HG02938 (cell line): ENCODE measurements around the gene TDRD1.
A peak's percentile ranks its signal among the peaks of the same experiment; 100 is the strongest.
"Not testable (repeated sequence)": the region's sequence is repeated elsewhere in the genome, so short reads cannot be mapped to it uniquely, and the experiment has no call there.

Experiments
- ATAC-seq: cut with Tn5 transposase; IDR thresholded peaks from one replicate; pipeline ENCODE4 v1.9.1; 2021; ENCODE audit warnings: mild to moderate bottlenecking, moderate library complexity; ENCODE audit not compliant: unreplicated experiment

Gene TDRD1, protein sequence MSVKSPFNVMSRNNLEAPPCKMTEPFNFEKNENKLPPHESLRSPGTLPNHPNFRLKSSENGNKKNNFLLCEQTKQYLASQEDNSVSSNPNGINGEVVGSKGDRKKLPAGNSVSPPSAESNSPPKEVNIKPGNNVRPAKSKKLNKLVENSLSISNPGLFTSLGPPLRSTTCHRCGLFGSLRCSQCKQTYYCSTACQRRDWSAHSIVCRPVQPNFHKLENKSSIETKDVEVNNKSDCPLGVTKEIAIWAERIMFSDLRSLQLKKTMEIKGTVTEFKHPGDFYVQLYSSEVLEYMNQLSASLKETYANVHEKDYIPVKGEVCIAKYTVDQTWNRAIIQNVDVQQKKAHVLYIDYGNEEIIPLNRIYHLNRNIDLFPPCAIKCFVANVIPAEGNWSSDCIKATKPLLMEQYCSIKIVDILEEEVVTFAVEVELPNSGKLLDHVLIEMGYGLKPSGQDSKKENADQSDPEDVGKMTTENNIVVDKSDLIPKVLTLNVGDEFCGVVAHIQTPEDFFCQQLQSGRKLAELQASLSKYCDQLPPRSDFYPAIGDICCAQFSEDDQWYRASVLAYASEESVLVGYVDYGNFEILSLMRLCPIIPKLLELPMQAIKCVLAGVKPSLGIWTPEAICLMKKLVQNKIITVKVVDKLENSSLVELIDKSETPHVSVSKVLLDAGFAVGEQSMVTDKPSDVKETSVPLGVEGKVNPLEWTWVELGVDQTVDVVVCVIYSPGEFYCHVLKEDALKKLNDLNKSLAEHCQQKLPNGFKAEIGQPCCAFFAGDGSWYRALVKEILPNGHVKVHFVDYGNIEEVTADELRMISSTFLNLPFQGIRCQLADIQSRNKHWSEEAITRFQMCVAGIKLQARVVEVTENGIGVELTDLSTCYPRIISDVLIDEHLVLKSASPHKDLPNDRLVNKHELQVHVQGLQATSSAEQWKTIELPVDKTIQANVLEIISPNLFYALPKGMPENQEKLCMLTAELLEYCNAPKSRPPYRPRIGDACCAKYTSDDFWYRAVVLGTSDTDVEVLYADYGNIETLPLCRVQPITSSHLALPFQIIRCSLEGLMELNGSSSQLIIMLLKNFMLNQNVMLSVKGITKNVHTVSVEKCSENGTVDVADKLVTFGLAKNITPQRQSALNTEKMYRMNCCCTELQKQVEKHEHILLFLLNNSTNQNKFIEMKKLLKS

DNA sequence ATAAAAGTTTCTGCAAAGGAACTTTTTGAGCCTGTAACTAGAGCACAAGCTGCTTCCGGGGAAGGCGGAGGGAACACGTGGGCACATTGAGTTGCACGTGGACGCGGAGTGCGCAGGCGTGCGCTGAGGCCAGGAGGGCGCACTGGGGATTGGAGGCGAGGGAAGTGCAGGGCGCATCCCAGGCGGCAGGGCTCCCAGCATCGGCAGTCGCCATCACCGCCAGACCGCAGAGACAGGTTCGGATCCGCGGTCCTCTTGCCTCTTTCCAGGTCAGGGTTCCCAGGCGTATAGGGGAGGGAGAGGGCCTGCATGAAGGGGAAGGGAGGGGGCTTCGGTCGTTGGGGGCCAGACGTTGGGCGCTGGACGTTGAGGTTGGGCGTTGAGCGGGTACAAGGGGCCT lies at the start of gene TDRD1:
Gene TDRD1, plus strand, starts transcription at position 206 of the 400 bp plus-strand sequence. CDS start 8,479 bp downstream, outside the sequence.
- ATAC-seq: no peak

DNA sequence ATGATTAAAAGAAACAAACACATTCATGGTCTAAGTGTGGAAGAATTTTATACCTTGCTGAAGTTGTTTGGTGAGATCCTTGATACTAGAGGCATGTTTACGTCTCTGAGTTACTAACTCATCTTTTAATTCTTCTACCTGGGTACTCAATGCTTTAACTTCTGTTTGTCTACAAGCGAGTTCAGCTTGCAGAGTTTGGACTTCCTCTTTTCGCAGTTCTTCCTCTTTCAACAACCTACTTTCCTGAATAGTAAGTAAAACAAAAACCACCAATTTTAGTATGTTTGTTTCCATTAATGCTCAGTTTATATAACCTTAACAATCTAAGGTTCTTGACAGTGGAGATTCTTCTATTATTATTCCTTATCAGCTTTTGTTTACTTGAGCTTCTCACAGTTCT lies 48.1 kb upstream of the TDRD1 start:
- ATAC-seq: peak; percentile 82

DNA sequence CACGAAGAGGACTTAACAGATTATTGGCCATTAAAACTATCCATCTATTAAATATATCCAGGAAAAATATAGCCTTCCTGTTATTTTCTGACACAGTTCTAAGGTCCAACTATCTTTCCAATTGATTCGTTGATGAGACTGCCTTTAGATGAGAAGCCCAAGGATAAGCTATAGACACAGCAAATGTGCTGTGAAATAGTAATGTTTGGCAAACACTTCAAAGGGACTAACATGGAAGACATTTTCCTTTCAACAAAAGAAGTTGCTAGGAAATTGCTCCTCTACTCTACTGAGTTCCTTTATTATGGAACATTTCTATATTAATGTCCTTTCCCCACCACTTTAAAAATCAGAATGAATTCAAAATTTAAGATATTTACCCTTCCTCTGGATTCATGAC lies 43.7 kb upstream of the TDRD1 start:
- no peak for ATAC-seq

DNA sequence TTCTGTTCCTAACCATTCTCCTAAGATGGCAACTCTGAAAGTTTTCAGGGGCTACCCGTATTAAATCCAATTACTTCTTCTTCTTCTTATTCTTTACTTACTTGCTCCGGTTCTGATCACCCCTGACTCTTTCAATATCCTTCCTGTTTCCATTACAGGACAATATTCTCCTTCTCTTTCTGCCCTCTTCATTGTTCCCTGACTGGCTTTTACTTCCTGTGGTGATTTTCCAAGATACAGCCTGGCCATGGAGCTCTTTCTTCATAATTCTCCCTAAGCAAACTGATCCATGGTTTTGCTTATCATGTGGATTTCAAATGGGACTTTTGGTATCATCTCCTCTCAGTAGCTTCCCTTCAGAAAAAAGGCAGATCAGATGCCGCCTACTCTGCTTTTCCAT lies 40.6 kb upstream of the TDRD1 start:
- no peak for ATAC-seq

DNA sequence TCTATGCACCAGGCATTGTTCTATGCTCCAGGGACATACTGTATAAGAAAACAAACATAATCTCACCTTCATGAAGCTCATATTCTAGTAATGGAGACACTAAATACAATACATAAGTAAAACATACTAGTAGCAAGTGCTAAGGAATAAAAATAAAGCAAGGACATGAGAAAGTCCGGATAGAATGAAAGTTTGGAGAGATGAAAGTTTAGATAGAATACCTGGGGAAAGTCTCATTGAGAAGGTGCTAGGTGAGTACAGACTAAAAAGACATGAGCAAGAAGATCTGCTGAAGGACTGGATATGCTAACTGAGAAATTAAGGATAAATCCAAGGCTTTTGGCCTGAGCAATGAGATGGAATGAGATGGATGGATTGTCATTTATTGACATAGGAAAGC lies 39.1 kb upstream of the TDRD1 start:
- ATAC-seq: no peak

DNA sequence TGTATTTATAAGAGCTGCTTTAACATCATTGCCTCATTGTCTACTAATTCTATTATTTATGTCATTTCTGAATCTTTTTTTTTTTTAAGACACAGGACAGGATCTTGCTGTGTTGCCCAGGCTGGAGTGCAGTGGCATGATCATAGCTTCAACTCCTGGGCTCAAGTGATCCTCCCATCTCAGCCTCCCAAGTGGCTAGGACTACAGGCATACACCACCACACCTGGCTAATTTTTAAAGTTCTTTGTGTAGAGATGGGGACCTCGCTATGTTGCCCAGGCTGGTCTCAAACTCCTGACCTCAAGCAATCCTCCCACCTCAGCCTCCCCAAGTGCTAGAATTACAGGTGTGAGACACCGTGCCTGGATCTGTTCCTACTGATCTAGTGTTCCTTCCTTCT lies 38.3 kb upstream of the TDRD1 start:
- ATAC-seq: not testable (repeated sequence)

DNA sequence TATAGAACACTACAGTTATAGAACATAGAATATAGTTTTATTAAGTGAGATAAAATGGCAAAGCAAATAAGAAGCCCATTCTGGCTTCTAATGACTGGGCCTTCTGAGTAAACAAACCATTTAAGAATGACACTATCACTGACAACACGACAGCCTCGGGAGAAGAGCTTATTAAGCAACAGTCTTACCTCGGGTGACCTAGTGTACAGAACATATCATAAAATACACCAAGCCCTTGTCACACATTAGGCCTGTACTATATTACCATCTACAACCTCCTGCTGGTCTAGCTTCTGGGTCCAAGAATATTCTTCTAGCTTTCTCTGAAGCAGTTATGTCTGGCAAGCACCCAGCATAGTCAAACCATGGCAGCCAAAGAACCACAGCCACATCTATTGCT lies 37.1 kb upstream of the TDRD1 start:
- no peak for ATAC-seq

DNA sequence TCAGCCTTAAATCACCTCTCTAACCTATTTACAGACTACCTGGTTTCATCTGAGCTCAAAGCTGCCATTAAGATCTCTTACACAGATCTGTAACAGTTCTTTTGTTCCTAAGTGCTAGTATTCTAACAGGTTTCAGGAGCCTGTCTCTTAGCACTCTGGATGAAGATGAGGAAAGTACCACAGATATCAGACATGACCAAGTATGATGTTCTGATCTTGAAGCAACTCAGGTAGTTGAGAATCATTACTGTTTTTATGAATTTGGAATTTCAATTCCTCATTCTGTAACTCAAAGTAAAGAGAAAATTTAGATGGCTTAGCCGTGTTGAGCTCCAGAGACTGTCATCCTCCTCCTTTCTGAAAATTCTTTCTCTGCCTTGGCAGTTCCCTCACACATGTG lies 36.0 kb upstream of the TDRD1 start:
- ATAC-seq: no peak

DNA sequence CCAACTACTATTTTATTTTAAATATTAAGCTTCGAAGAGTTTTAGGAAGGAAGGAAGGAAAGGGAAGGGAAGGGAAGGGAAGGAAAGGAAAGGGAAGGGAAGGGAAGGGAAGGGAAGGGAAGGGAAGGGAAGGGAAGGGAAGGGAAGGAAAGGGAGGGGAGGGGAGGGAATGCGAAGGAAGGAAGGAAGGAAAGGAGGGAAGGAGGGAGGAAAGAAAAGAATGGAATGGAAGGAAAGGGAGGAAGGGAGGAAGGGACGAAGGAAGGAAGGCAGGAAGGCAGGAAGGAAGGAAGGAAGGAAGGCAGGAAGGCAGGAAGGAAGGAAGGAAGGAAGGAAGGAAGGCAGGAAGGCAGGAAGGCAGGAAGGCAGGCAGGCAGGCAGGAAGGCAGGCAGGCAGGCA lies 29.7 kb upstream of the TDRD1 start:
- ATAC-seq: not testable (repeated sequence)

DNA sequence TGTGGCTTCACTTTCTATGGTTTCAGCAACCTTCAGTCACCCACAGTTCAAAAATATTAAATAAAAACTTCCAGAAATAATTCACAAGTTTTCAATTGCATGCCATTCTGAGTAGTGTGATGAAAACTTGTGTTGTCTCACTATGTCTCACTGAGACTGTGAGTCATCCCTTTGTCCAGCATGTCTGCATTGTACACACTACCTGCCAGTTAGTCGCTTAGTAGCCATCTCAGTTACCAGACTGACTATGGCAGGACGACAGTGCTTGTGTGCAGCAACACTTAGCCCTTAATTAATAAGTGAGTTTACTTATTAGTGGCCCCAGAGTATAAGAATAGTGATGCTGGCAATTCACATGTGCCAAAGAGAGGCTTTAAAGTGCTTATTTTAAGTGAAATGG lies 27.7 kb upstream of the TDRD1 start:
- no peak for ATAC-seq

DNA sequence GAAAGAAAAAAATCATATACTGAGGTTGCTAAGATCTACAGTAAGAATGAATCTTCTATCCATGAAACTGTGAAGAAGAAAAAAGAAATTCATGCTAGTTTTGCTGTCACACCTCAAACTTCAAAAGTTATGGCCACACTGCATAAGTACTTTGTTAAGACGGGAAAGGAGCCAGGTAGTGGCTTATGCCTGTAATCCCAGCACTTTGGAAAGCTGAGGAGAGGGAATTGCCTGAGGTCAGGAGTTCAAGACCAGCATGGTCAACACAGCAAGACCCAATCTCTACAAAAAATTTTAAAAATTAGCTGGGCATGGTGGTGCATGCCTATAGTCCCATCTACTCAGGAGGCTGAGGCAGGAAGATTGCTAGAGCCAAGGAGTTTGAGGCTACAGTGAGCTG lies 27.3 kb upstream of the TDRD1 start:
- ATAC-seq: no peak

DNA sequence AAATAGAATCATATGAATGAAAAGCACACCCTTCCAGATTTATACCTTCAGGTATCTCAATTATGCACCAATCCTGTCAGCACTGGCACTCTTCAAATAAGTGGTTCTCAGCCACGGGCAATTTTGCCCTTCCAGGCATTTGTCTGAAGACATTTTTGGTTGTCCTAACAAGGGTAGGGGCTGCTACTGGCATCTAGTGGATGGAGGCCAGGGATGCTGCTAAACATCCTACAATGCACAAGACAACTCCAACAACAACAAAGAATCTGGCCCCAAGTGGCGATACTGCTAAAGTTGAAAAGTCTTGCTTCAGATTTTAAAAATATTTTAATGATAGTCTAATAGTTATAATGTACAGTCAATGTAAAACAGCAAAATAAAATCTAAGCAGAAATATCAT lies 21.2 kb upstream of the TDRD1 start:
- ATAC-seq: no peak

DNA sequence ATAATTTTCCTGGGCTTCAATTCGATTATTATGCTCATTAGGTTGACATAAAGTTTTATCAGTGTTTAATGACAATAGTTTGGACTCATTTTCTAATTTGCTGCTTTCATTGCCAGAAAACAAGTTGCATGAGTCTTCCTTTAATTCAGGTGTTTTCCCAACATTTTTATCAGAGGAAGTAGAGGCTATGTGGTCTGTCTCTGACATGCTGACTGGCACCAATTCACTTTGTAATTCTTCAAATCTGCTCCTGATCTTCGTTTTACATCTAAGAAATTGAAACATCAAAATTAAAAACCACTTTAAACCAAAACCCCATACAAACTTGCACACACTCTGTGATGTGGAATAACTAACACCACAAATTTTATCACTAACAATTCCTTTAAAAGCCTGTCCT lies 16.1 kb upstream of the TDRD1 start:
- no peak for ATAC-seq

DNA sequence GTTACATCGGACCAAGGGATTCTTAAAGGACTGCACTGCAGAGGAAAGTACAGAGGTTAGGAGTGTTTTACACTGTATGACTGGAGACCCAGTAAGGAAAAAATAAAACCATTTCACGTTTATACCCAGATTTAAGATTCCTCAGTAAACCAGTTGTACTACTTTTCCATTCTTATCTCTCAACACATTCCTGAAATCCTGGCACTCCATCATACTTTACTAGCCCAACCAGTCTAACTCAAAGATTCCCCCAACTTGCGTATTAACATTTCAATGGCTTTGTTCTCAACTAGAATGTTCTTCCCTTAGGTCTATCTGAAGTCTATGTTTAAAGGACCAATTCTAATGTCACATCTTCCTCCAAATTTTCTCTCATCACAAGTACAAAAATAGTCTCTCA lies 13.1 kb upstream of the TDRD1 start:
- ATAC-seq: no peak

DNA sequence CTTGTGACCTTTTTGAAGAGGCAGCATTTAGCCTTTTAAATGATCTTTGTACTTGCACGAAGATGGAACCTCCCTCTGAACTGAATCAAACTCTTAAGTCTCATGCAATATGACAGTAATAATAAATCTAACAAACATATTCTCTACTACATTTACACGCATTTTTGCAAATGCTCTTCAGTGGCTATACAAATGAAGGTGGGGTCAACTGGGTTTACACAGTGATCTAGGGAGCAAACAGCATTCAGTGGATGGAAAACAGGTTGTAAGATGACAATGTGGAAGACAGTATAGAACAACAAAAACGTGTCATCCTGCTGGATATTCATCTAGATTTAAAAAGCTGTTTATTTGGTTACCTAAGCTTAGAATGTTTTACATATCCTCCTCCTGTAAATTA lies 12.7 kb upstream of the TDRD1 start:
- no peak for ATAC-seq

DNA sequence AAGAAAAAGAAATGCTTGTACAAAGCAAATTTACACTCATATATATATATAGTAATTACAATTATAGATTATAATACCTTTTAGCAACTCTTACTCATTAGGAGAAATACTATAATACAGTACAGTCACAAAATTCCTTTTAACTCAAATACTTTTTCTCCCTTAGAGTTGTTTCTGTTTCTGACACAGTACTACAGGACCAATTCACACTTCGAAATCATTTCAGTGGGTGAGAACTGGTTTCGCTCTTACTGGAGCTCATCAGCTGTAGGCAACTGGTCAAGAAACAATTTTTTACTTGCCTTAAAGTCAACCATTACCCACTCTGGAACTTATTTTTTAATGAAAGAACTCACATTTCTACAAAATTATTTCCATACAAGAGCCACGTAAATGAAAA lies 11.2 kb upstream of the TDRD1 start:
- no peak for ATAC-seq

DNA sequence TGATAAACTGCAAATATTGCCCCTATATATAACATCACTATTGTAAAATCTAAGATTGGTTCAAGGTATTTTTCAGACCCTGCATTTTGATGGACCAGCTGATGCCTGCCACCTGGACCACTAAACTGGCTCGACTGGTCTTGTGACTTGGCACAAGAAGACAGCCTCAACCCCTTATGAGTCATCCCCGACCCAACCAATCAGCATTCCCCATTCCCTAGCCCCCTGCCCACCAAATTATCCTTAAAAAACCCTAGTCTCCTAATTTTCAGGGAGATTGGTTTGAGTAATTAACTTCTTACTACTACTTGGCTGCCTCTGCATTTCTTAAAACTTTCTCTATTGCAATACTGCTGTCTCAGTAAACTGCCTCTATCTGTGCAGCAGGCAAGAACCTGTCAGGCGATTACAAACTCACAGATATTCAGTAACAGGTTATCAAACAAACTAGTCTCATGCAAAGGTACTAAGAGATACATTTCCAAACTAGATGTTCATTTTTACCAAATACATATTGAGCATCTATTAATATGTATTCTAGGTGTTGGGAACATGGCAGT lies 10.6 kb upstream of the TDRD1 start:
- no peak for ATAC-seq

DNA sequence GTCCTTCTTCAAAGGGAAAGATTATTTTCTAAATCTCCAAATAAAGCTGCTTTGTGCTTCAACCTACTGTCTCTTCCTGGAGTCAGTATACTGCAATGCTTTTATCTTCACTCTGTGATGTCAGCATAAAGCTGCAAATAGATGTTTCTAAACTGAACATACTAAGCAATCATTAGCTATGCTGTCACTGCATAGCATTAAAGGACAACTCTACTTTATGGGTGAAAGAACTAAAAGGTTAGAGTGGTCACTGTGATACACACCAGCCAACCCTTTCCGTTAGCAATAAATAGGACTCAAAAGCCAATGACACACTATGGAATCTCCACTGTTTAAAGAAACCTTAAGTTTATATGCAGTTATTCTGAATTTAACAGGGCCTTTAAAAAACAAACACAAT lies 6.9 kb upstream of the TDRD1 start:
- ATAC-seq: no peak

DNA sequence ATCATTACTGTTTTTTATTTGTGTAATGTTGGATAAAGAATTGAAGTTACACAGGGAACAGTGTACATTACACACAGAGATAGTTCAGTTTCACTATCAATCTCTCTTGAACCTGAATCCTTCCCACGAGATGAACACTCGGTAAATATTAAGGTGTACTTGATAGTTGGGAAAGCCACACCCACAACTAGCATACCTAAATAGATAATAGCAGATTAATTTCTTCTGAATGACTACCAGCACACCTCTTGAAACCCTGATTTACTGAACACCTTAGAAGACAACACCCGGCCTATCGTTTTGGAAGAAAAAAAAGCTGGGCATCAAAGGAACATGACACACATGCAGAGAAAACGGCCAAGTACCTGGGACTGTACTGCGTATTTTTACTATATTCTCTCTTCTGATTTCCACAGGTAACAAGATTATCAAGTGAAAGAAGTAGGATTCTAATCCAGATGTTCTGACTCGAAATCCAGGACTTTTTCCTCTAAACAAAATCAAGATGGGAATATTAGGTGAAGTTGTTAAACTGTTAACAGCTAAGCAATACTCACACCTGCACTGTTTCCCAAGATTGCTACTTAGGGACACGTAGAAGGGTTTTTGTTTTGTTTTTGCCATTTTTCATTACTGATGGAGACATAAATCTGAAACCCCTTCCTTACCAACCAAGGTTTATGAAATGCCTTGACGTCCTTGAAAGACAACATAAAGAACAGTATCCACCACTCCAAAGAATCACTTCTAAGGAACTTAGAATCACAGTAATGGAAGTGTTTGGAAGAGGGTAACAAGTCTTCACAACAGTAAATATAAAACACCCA lies 6.2 kb upstream of the TDRD1 start:
- no peak for ATAC-seq

DNA sequence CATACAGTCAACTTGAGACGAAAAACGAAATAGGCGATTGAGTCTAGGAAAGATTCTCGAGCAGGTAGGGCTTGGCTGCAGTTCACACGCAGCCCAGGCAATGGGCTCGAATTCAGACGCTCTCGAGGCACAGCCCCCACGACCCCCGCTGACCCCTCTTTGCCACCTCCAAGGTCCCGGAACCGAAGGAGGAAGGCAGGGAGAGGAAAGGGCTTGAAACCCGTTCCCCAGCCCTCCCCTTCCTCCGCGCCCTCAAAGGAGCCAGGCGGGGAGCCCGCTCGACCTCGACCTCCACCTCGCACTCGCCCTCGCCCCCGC lies 5.6 kb upstream of the TDRD1 start:
- ATAC-seq: no peak
